ENCODE data around the gene TAGLN3. TPM values are rescaled to one million over a fixed set of nuclear protein-coding genes. Genes with fewer than 3 reads are reported as not detected.

The TAGLN3 gene
- total and polyA plus RNA-seq, 2 of the 13 experiments (the other 11 are each of a cell fraction or from before 2014, with no cell fraction given): 0.51 to 0.91 TPM

GRCh38 chr3:112007633-112008032 is 8.9 kb downstream of the TAGLN3 start:
- H3K9ac ChIP-seq (ENCODE audit: insufficient read depth, low read depth, low read length): no peak overlapping the region
- intact Hi-C loops (cut with micrococcal nuclease; ENCODE audit: unreplicated experiment) (no loop called here), in situ Hi-C loops (cut with HindIII; ENCODE audit: extremely low pct_ligation_motif_present, low pct_unique_long_range_greater_than_20kb) (no loop called here)
- H4K20me1 ChIP-seq (ENCODE audit: insufficient read depth, low read length): no peaks in the 10 kb centered on the region
- POLR2A ChIA-PET: no interaction called here
- no peak for FAIRE-seq
- CTCF ChIA-PET (ENCODE audit: low intra/inter-chr PET ratio, low total read pairs): no interaction called here
- H3K4me1 ChIP-seq (ENCODE audit: insufficient read depth, low read length): peaks cover 19% of the 10 kb centered on the region
- H3K4me2 ChIP-seq (ENCODE audit: low read depth, low read length): no peak overlapping the region
- H3K27me3 ChIP-seq (ENCODE audit: control insufficient read depth in 1 of 2, insufficient read depth in 2 of 2, low read length in 2 of 2): no peaks in the 10 kb centered on the region; a peak in 1 of 5 replicates
- H3K36me3 ChIP-seq (replicated peaks in 1 of 2; ENCODE audit: control insufficient read depth in 1 of 2, insufficient read depth in 2 of 2, low read length in 2 of 2): no peaks in the 10 kb centered on the region
- no peak for ATAC-seq
- H3K4me3 ChIP-seq (replicated peaks in 1 of 3; ENCODE audit: insufficient read depth in 1 of 3, low read depth in 2 of 3, low read length in 3 of 3): no peak overlapping the region
- DNase-seq (ENCODE audit: low spot score): no peak
- no peaks in the 10 kb centered on the region for H3K9me3 ChIP-seq (ENCODE audit: low read length)
- no peak overlapping the region for H3K27ac ChIP-seq (ENCODE audit: extremely low read length, insufficient read depth, low read length)
- no peak overlapping the region for H2AFZ ChIP-seq (ENCODE audit: low read length)
- no peaks in the 10 kb centered on the region for H3K79me2 ChIP-seq (ENCODE audit: insufficient read depth, low read length)
- 100% methylated on average over 1 of the region's 1 CpG for WGBS (ENCODE audit: low lambda C conversion rate)
- no peak for TF ChIP-seq NFRKB (IDR thresholded peaks at IDR 0.05)
- TF ChIP-seq SMARCE1 (IDR thresholded peaks at IDR 0.05; ENCODE audit: borderline replicate concordance): no peak
- no peak for TF ChIP-seq ZFAT (CRISPR knock-in tag; conservative IDR thresholded peaks at IDR 0.05)
- TF ChIP-seq ZNF883 (CRISPR knock-in tag; IDR thresholded peaks at IDR 0.05; ENCODE audit: not compliant biosample characterization): no peak
- TF ChIP-seq ZBTB4 (CRISPR knock-in tag; IDR thresholded peaks at IDR 0.05; ENCODE audit: borderline replicate concordance): no peak
- TF ChIP-seq POLR2A (IDR thresholded peaks at IDR 0.05; ENCODE audit: insufficient read depth in 1 of 2, low read depth in 2 of 2, low read length in 2 of 2): no peak
- BruUV-seq (replicated peaks): no TSS peak

- FAIRE-seq: no peak
- Histone ChIP-seq H3K9ac (ENCODE audit: insufficient read depth, low read depth, low read length) (no peak overlapping the region), H3K36me3 (replicated peaks in 1 of 2; ENCODE audit: control insufficient read depth in 1 of 2, insufficient read depth in 2 of 2, low read length in 2 of 2) (no peaks in the 10 kb centered on the region), H3K27me3 (ENCODE audit: control insufficient read depth in 1 of 2, insufficient read depth in 2 of 2, low read length in 2 of 2) (no peaks in the 10 kb centered on the region; a peak in 1 of 5 replicates), H3K4me3 (replicated peaks in 1 of 3; ENCODE audit: insufficient read depth in 1 of 3, low read depth in 2 of 3, low read length in 3 of 3) (no peak overlapping the region), H4K20me1 (ENCODE audit: insufficient read depth, low read length) (no peaks in the 10 kb centered on the region), H2AFZ (ENCODE audit: low read length) (no peak overlapping the region), H3K4me1 (ENCODE audit: insufficient read depth, low read length) (peaks cover 23% of the 10 kb centered on the region), H3K27ac (ENCODE audit: extremely low read length, insufficient read depth, low read length) (no peak overlapping the region), H3K79me2 (ENCODE audit: insufficient read depth, low read length) (no peaks in the 10 kb centered on the region), H3K9me3 (ENCODE audit: low read length) (no peaks in the 10 kb centered on the region), H3K4me2 (ENCODE audit: low read depth, low read length) (no peak overlapping the region)
- WGBS (ENCODE audit: low lambda C conversion rate): 88% methylated on average over 2 of the region's 2 CpGs
- ChIA-PET POLR2A (interaction anchor here (0.9 kb wide), 1 partner anchor 31 kb away, joined by 3 read pairs; the partner anchor contains the start of gene ABHD10), CTCF (ENCODE audit: low intra/inter-chr PET ratio, low total read pairs) (no interaction called here)
- ATAC-seq: no peak
- BruUV-seq (replicated peaks): no TSS peak
- DNase-seq (ENCODE audit: low spot score): no peak
- in situ Hi-C loops (cut with HindIII; ENCODE audit: extremely low pct_ligation_motif_present, low pct_unique_long_range_greater_than_20kb) (no loop called here), intact Hi-C loops (cut with micrococcal nuclease; ENCODE audit: unreplicated experiment) (loop anchor here (10.0 kb wide), 1 partner anchor 435 kb away; no protein-coding TSS in a partner anchor)
- TF ChIP-seq ZNF589 (CRISPR knock-in tag; conservative IDR thresholded peaks at IDR 0.05) (no peak), ZNF598 (CRISPR knock-in tag; IDR thresholded peaks at IDR 0.05; ENCODE audit: borderline replicate concordance) (no peak), E2F1 (CRISPR knock-in tag; IDR thresholded peaks at IDR 0.05) (no peak), NCOA1 (CRISPR knock-in tag; IDR thresholded peaks at IDR 0.05) (no peak), ZSCAN22 (CRISPR knock-in tag; IDR thresholded peaks at IDR 0.05) (no peak), SCMH1 (CRISPR knock-in tag; IDR thresholded peaks at IDR 0.05; ENCODE audit: borderline replicate concordance) (no peak)
These were observed 10.9 kb downstream of the TAGLN3 start for GRCh38 chr3:112009670-112010069.
